GM12875 (cell line): ENCODE results near the gene OR1Q1.
"Not testable (repeated sequence)": the region's sequence is repeated elsewhere in the genome, so short reads cannot be mapped to it uniquely, and the experiment has no call there.

Experiments
- H3K4me3 ChIP-seq: one replicate; pipeline ENCODE4 v1.5.1; 2011; ENCODE audit warnings: low read depth, low read length, control low read depth
- CTCF ChIP-seq: IDR thresholded peaks from 2 replicates; pipeline ENCODE4 v1.5.1; 2011; ENCODE audit warnings: low read depth, mild to moderate bottlenecking, control low read depth, inconsistent platforms, low read length, moderate library complexity, borderline replicate concordance; ENCODE audit not compliant: insufficient read depth

OR1Q1 gene

GRCh38 chr9:122614362-122614761, at the start of gene OR1Q1:
Gene OR1Q1 (plus strand): TSS chr9:122614738. CDS start chr9:122614738, 0 bp downstream.
- H3K4me3 ChIP-seq, result no peak within 1 kb of the TSS
- TF ChIP-seq CTCF, result no peak

GRCh38 chr9:122567901-122568300, 46.6 kb upstream of the OR1Q1 start:
- H3K4me3 ChIP-seq, result no peak overlapping the region
- TF ChIP-seq CTCF, result no peak

- H3K4me3 ChIP-seq, result no peak overlapping the region
- no peak for TF ChIP-seq CTCF
These were observed 42.1 kb upstream of the OR1Q1 start for GRCh38 chr9:122572456-122572855.

- no peak overlapping the region for H3K4me3 ChIP-seq
- TF ChIP-seq CTCF, result no peak
These were observed 34.7 kb upstream of the OR1Q1 start for GRCh38 chr9:122579874-122580273.

GRCh38 chr9:122580360-122580759, 34.2 kb upstream of the OR1Q1 start:
- H3K4me3 ChIP-seq, result no peak overlapping the region
- TF ChIP-seq CTCF, result no peak

GRCh38 chr9:122583284-122583683, 31.3 kb upstream of the OR1Q1 start, which contains the start of gene OR1L8:
Gene OR1L8 (minus strand): TSS chr9:122583384. CDS start chr9:122568477, 14,907 bp downstream.
- not testable (repeated sequence) for H3K4me3 ChIP-seq

GRCh38 chr9:122605691-122606090, 8.8 kb upstream of the OR1Q1 start:
- H3K4me3 ChIP-seq, result no peak overlapping the region
- TF ChIP-seq CTCF, result no peak

GRCh38 chr9:122606587-122606986, 8.0 kb upstream of the OR1Q1 start:
- H3K4me3 ChIP-seq, result no peak overlapping the region
- no peak for TF ChIP-seq CTCF
